HL-60/S4 treated with retinoic acid at 250 ng/mL for 4 days and 3 days (cell line): Measurements from ENCODE around the gene PPP1R11.
"Not testable (repeated sequence)": the region's sequence is repeated elsewhere in the genome, so short reads cannot be mapped to it uniquely, and the experiment has no call there.

ENCODE experiments used
- in situ Hi-C: fragments of 300-500 bp; cut with MboI; formaldehyde crosslinking; loops from 2 replicates; pipeline ENCODE4 v1.7.0; 2022; ENCODE audit warnings: low sequenced_read_pairs

Gene PPP1R11

GRCh38 chr6:30093951-30094661 is 27.1 kb downstream of the PPP1R11 start:
- in situ Hi-C loops: no loop called here

GRCh38 chr6:30096829-30097228 is 29.8 kb downstream of the PPP1R11 start:
- in situ Hi-C loops: no loop called here

- in situ Hi-C loops: no loop called here
These were observed 31.1 kb downstream of the PPP1R11 start for GRCh38 chr6:30097902-30098768.

- in situ Hi-C loops: no loop called here
These were observed 33.2 kb downstream of the PPP1R11 start for GRCh38 chr6:30100154-30100553.

GRCh38 chr6:30100585-30101443 is 33.8 kb downstream of the PPP1R11 start:
- in situ Hi-C loops: no loop called here

GRCh38 chr6:30101444-30102413 is 34.7 kb downstream of the PPP1R11 start:
- in situ Hi-C loops: no loop called here

- in situ Hi-C loops: no loop called here
These were observed 35.5 kb downstream of the PPP1R11 start for GRCh38 chr6:30102414-30102969.

- in situ Hi-C loops: no loop called here
These were observed 36.2 kb downstream of the PPP1R11 start for GRCh38 chr6:30102970-30103871.

GRCh38 chr6:30103872-30104179 is 36.8 kb downstream of the PPP1R11 start:
- in situ Hi-C loops: no loop called here

- in situ Hi-C loops: no loop called here
These were observed 37.7 kb downstream of the PPP1R11 start for GRCh38 chr6:30104661-30105060.

GRCh38 chr6:30111266-30111856 is 44.4 kb downstream of the PPP1R11 start:
- in situ Hi-C loops: no loop called here

GRCh38 chr6:30112402-30112994 is 45.5 kb downstream of the PPP1R11 start:
- in situ Hi-C loops: no loop called here

GRCh38 chr6:30113003-30113759 is 46.2 kb downstream of the PPP1R11 start, which contains the start of gene TRIM31:
TSS of gene TRIM31 (minus strand) at chr6:30113090. CDS start at chr6:30112805, 285 bp downstream.
- in situ Hi-C loops: no loop called here

GRCh38 chr6:30113841-30114240 is 46.8 kb downstream of the PPP1R11 start:
- in situ Hi-C loops: no loop called here

- in situ Hi-C loops: no loop called here
These were observed 49.7 kb downstream of the PPP1R11 start for GRCh38 chr6:30116724-30117123.

GRCh38 chr6:30118691-30119090 is 51.7 kb downstream of the PPP1R11 start:
- in situ Hi-C loops: not testable (repeated sequence)
